ENCODE data around the gene PCDHA10.

PCDHA10 gene

GRCh38 chr5:140883927-140884697, 28.4 kb downstream of the PCDHA10 start:
- no peak for DNase-seq

- no peak for DNase-seq
These were observed 60.6 kb downstream of the PCDHA10 start for GRCh38 chr5:140916325-140916724.
